ENCODE results near the gene SLC30A2. TPM values are rescaled to one million over a fixed set of nuclear protein-coding genes. Genes with fewer than 3 reads are reported as not detected.

Gene SLC30A2
- polyA plus RNA-seq, 1 donor from 2014 or later = 0.46 TPM

DNA sequence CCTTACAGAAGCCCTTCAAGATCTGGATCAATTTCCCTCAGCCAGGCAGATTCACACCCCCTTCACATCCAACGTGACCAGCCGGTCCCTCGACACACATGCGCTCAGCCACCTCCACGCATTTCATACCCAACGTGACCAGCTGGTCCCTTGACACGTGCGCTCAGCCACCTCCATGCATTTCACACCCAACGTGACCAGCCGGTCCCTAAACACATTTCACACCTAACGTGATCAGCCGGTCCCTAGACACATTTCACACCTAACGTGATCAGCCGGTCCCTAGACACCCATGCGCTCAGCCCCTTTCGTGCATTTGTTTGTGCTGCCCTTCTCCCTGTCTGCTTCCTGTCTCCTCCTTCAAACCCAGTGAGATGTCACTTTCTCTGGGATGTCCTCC, 39.2 kb downstream of the SLC30A2 start:
- H3K9me3 ChIP-seq (ENCODE audit: low read length) = no peaks in the 10 kb centered on the region
- no peaks in the 10 kb centered on the region for H3K79me2 ChIP-seq (replicated peaks; ENCODE audit: insufficient read depth, low read length)
- H3F3A ChIP-seq (ENCODE audit: insufficient read depth, low read length, poor library complexity, severe bottlenecking) = no peaks in the 10 kb centered on the region
- no peak overlapping the region for H3K4me3 ChIP-seq (ENCODE audit: low read length)
- H3K36me3 ChIP-seq (ENCODE audit: insufficient read depth, low read length) = no peaks in the 10 kb centered on the region
- no peaks in the 10 kb centered on the region for H3K27me3 ChIP-seq (ENCODE audit: insufficient read depth, low read depth, low read length)
- no peaks in the 10 kb centered on the region for H4K20me1 ChIP-seq (ENCODE audit: insufficient read depth)
- no peak overlapping the region for H3K4me2 ChIP-seq (ENCODE audit: low read length)
- TF ChIP-seq POLR2AphosphoS5 (IDR thresholded peaks at IDR 0.05) (no peak), EP300 (conservative IDR thresholded peaks at IDR 0.05; ENCODE audit: poor library complexity, severe bottlenecking) (no peak), MXI1 (conservative IDR thresholded peaks at IDR 0.05; ENCODE audit: poor library complexity, severe bottlenecking) (no peak), REST (IDR thresholded peaks at IDR 0.05; ENCODE audit: borderline replicate concordance) (no peak), SMC3 (conservative IDR thresholded peaks at IDR 0.05; ENCODE audit: poor library complexity) (no peak), TAF1 (IDR thresholded peaks at IDR 0.05; ENCODE audit: low read depth) (no peak), EZH2 (IDR thresholded peaks at IDR 0.05; ENCODE audit: borderline replicate concordance, insufficient read depth, low read length, poor library complexity, severe bottlenecking) (no peak), RAD21 (conservative IDR thresholded peaks at IDR 0.05) (no peak)
- TF ChIP-seq, protein P1, sequence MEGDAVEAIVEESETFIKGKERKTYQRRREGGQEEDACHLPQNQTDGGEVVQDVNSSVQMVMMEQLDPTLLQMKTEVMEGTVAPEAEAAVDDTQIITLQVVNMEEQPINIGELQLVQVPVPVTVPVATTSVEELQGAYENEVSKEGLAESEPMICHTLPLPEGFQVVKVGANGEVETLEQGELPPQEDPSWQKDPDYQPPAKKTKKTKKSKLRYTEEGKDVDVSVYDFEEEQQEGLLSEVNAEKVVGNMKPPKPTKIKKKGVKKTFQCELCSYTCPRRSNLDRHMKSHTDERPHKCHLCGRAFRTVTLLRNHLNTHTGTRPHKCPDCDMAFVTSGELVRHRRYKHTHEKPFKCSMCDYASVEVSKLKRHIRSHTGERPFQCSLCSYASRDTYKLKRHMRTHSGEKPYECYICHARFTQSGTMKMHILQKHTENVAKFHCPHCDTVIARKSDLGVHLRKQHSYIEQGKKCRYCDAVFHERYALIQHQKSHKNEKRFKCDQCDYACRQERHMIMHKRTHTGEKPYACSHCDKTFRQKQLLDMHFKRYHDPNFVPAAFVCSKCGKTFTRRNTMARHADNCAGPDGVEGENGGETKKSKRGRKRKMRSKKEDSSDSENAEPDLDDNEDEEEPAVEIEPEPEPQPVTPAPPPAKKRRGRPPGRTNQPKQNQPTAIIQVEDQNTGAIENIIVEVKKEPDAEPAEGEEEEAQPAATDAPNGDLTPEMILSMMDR (IDR thresholded peaks at IDR 0.05; ENCODE audit: poor library complexity, severe bottlenecking) = no peak
- H3K27ac ChIP-seq (ENCODE audit: low read length) = no peak overlapping the region
- no peak overlapping the region for H3K9ac ChIP-seq (ENCODE audit: low read length)
- H3K9me2 ChIP-seq (ENCODE audit: insufficient read depth, low read length) = no peaks in the 10 kb centered on the region
- no peak overlapping the region for H2AFZ ChIP-seq (ENCODE audit: low read depth, low read length)

- Histone ChIP-seq H3K27me3 (ENCODE audit: insufficient read depth, low read depth, low read length) (no peaks in the 10 kb centered on the region), H4K20me1 (ENCODE audit: insufficient read depth) (no peaks in the 10 kb centered on the region), H3K9ac (ENCODE audit: low read length) (no peak overlapping the region), H3K27ac (ENCODE audit: low read length) (no peak overlapping the region), H3F3A (ENCODE audit: insufficient read depth, low read length, poor library complexity, severe bottlenecking) (no peaks in the 10 kb centered on the region), H3K36me3 (ENCODE audit: insufficient read depth, low read length) (no peaks in the 10 kb centered on the region), H3K79me2 (replicated peaks; ENCODE audit: insufficient read depth, low read length) (no peaks in the 10 kb centered on the region), H3K4me3 (ENCODE audit: low read length) (no peak overlapping the region), H2AFZ (ENCODE audit: low read depth, low read length) (no peak overlapping the region), H3K9me3 (ENCODE audit: low read length) (no peaks in the 10 kb centered on the region), H3K4me2 (ENCODE audit: low read length) (no peak overlapping the region), H3K9me2 (ENCODE audit: insufficient read depth, low read length) (no peaks in the 10 kb centered on the region)
- TF ChIP-seq, protein P1 (IDR thresholded peaks at IDR 0.05; ENCODE audit: poor library complexity, severe bottlenecking) = no peak
- no peak for TF ChIP-seq EP300 (conservative IDR thresholded peaks at IDR 0.05; ENCODE audit: poor library complexity, severe bottlenecking)
- no peak for TF ChIP-seq MXI1 (conservative IDR thresholded peaks at IDR 0.05; ENCODE audit: poor library complexity, severe bottlenecking)
- no peak for TF ChIP-seq POLR2AphosphoS5 (IDR thresholded peaks at IDR 0.05)
- TF ChIP-seq EZH2 (IDR thresholded peaks at IDR 0.05; ENCODE audit: borderline replicate concordance, insufficient read depth, low read length, poor library complexity, severe bottlenecking) = no peak
These were observed 40.3 kb downstream of the SLC30A2 start for GRCh38 chr1:26005434-26006105.
